ENCODE measurements around the gene LSM7.

LSM7 gene

GRCh38 chr19:2323707-2324106 lies 4.7 kb downstream of the LSM7 start:
- DNase-seq (ENCODE audit: low read depth in 3 of 3) = no peak

- DNase-seq (ENCODE audit: low read depth in 3 of 3) = no peak
Observed at GRCh38 chr19:2321565-2322283, 6.7 kb downstream of the LSM7 start.

- DNase-seq (ENCODE audit: low read depth in 3 of 3) = no peak
Observed at GRCh38 chr19:2320939-2321338, 7.4 kb downstream of the LSM7 start.

- no peak for DNase-seq (ENCODE audit: low read depth in 3 of 3)
Observed at GRCh38 chr19:2320049-2320448, 8.3 kb downstream of the LSM7 start.

- DNase-seq (ENCODE audit: low read depth in 3 of 3) = no peak
Observed at GRCh38 chr19:2319551-2319950, 8.8 kb downstream of the LSM7 start.

GRCh38 chr19:2318923-2319322 lies 9.5 kb downstream of the LSM7 start:
- DNase-seq (ENCODE audit: low read depth in 3 of 3) = no peak

- no peak for DNase-seq (ENCODE audit: low read depth in 3 of 3)
Observed at GRCh38 chr19:2317756-2318155, 10.6 kb downstream of the LSM7 start.

- no peak for DNase-seq (ENCODE audit: low read depth in 3 of 3)
Observed at GRCh38 chr19:2317300-2317699, 11.1 kb downstream of the LSM7 start.

GRCh38 chr19:2315818-2316353 lies 12.5 kb downstream of the LSM7 start:
- no peak for DNase-seq (ENCODE audit: low read depth in 3 of 3)

- DNase-seq (ENCODE audit: low read depth in 3 of 3) = no peak
Observed at GRCh38 chr19:2315121-2315817, 13.1 kb downstream of the LSM7 start.

- no peak for DNase-seq (ENCODE audit: low read depth in 3 of 3)
Observed at GRCh38 chr19:2312820-2313501, 15.4 kb downstream of the LSM7 start.

GRCh38 chr19:2311093-2311492 lies 17.3 kb downstream of the LSM7 start:
- no peak for DNase-seq (ENCODE audit: low read depth in 3 of 3)

GRCh38 chr19:2309734-2310362 lies 18.5 kb downstream of the LSM7 start:
- DNase-seq (ENCODE audit: low read depth in 3 of 3) = no peak

- DNase-seq (ENCODE audit: low read depth in 3 of 3) = no peak
Observed at GRCh38 chr19:2308114-2308556, 20.3 kb downstream of the LSM7 start, which contains the start of gene LINGO3. Gene LINGO3, minus strand, starts transcription at chr19:2308154. Its CDS starts 16,378 bp downstream, at chr19:2291776.

GRCh38 chr19:2307518-2308012 lies 20.8 kb downstream of the LSM7 start:
- no peak for DNase-seq (ENCODE audit: low read depth in 3 of 3)

- no peak for DNase-seq (ENCODE audit: low read depth in 3 of 3)
Observed at GRCh38 chr19:2306971-2307370, 21.4 kb downstream of the LSM7 start.

- DNase-seq (ENCODE audit: low read depth in 3 of 3) = no peak
Observed at GRCh38 chr19:2306281-2306806, 22.0 kb downstream of the LSM7 start.

GRCh38 chr19:2305452-2306280 lies 22.7 kb downstream of the LSM7 start:
- DNase-seq (ENCODE audit: low read depth in 3 of 3) = no peak

GRCh38 chr19:2303211-2303798 lies 25.1 kb downstream of the LSM7 start:
- no peak for DNase-seq (ENCODE audit: low read depth in 3 of 3)

Measured in stimulated activated CD4-positive, alpha-beta T cell treated with anti-CD3 and anti-CD28 coated beads, TNF-alpha, amount 100 ng/mL, for 4 hours (primary cell).